Lower lobe of right lung (tissue), 2 donors: Measurements from ENCODE around the gene RALA. TPM values are rescaled to one million over a fixed set of nuclear protein-coding genes. Genes with fewer than 3 reads are reported as not detected.
A peak's percentile ranks its signal among the peaks of the same experiment; 100 is the strongest.
"Not testable (repeated sequence)": the region's sequence is repeated elsewhere in the genome, so short reads cannot be mapped to it uniquely, and the experiment has no call there.

Source experiments
- ATAC-seq, 2 donors: fragments of 200-7000 bp; cut with Tn5 transposase; one replicate each; pipeline ENCODE4 v1.9.1; 2020 to 2022; ENCODE audit warnings: mild to moderate bottlenecking in 2 of 2, moderate library complexity in 2 of 2
- DNase-seq: peaks from one replicate; pipeline ENCODE4 v3.0.0-alpha.2; 2020
- H3K27ac ChIP-seq: fragments of 200-600 bp; one replicate; pipeline ENCODE4 v1.8.0; 2022
- H3K27me3 ChIP-seq: fragments of 200-600 bp; one replicate; pipeline ENCODE4 v1.8.0; 2022; ENCODE audit warnings: low read depth
- H3K36me3 ChIP-seq: fragments of 200-600 bp; one replicate; pipeline ENCODE4 v1.8.0; 2022; ENCODE audit warnings: mild to moderate bottlenecking
- H3K4me1 ChIP-seq: fragments of 200-600 bp; one replicate; pipeline ENCODE4 v1.8.0; 2022
- H3K4me3 ChIP-seq: fragments of 200-600 bp; one replicate; pipeline ENCODE4 v1.8.0; 2022; ENCODE audit warnings: mild to moderate bottlenecking
- H3K9me3 ChIP-seq: fragments of 200-600 bp; one replicate; pipeline ENCODE4 v1.8.0; 2022
- intact Hi-C: fragments of 100-400 bp; cut with DNase I; formaldehyde crosslinking; loops from one replicate; pipeline ENCODE4 v1.11.0; 2022
- total RNA-seq: library from RNA; stranded (reverse); fragmentation: NEBNext Ultra II Directional; extraction: Animal tissue kit (Norgen Biotek cat#: 25700); gene quantifications from one replicate; pipeline ENCODE4 v1.2.1, GENCODE V29; 2021
- TF ChIP-seq, protein P1 (sequence below): fragments of 200-600 bp; IDR thresholded peaks from one replicate; pipeline ENCODE4 v1.8.0; 2022; ENCODE audit warnings: antibody characterized with exemption, mild to moderate bottlenecking
- donor health status: DM: no; HTN: yes; CAD: no; lungs with severe emphysema.

Gene RALA
- total RNA-seq, 1 donor from 2014 or later, result 48.0 TPM

DNA sequence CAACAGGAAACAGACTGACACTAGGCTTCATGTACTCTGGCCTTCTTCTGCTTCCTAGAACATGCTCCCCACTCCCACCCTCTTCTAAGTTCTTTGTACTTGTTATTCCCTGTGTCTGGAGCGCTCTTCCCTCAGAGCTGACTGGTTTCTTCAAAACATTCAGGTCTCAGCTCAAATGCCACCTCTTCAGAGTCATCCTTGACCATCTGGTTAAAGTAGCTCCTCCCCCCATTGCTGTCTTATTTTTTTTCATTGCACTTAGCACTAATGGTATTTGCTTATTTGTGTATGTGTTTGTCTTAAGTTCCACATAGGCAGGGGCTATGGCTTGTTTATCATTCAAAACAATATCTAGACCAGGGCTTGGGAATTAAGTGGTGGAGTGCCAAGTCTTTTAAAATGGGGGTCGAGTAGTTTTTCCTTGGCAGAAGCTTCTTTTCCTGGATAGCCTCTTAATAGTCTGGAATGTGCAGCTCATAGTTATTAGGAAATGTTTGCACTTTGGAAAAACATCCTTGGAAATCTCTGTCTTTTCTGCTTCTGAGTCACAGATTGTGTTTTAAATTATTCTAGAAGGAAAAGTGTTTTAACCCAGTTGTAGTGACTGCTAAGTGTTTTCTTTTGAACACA is 60.0 kb downstream of the RALA start:
- TF ChIP-seq, protein P1, sequence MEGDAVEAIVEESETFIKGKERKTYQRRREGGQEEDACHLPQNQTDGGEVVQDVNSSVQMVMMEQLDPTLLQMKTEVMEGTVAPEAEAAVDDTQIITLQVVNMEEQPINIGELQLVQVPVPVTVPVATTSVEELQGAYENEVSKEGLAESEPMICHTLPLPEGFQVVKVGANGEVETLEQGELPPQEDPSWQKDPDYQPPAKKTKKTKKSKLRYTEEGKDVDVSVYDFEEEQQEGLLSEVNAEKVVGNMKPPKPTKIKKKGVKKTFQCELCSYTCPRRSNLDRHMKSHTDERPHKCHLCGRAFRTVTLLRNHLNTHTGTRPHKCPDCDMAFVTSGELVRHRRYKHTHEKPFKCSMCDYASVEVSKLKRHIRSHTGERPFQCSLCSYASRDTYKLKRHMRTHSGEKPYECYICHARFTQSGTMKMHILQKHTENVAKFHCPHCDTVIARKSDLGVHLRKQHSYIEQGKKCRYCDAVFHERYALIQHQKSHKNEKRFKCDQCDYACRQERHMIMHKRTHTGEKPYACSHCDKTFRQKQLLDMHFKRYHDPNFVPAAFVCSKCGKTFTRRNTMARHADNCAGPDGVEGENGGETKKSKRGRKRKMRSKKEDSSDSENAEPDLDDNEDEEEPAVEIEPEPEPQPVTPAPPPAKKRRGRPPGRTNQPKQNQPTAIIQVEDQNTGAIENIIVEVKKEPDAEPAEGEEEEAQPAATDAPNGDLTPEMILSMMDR, result no peak
- peak in 1 of 2 donors; percentile 28 for ATAC-seq
- Histone ChIP-seq H3K27ac (no peak overlapping the region), H3K4me3 (no peak overlapping the region), H3K36me3 (peaks cover 7% of the 10 kb centered on the region), H3K4me1 (peaks cover 21% of the 10 kb centered on the region), H3K9me3 (no peaks in the 10 kb centered on the region), H3K27me3 (no peaks in the 10 kb centered on the region)
- intact Hi-C loops, result no loop called here
- no peak for DNase-seq

GRCh38 chr7:39686261-39686924 is 63.0 kb downstream of the RALA start:
- Histone ChIP-seq H3K9me3 (no peaks in the 10 kb centered on the region), H3K27ac (no peak overlapping the region), H3K4me1 (peaks cover 21% of the 10 kb centered on the region), H3K4me3 (no peak overlapping the region), H3K27me3 (no peaks in the 10 kb centered on the region), H3K36me3 (peaks cover 35% of the 10 kb centered on the region)
- ATAC-seq, result no peak
- no peak for DNase-seq
- intact Hi-C loops, result no loop called here
- TF ChIP-seq, protein P1, result no peak

GRCh38 chr7:39688611-39689480 is 65.5 kb downstream of the RALA start:
- ATAC-seq (no peak), DNase-seq (no peak)
- Histone ChIP-seq H3K27ac (no peak overlapping the region), H3K9me3 (no peaks in the 10 kb centered on the region), H3K27me3 (no peaks in the 10 kb centered on the region), H3K36me3 (peaks cover 50% of the 10 kb centered on the region), H3K4me3 (no peak overlapping the region), H3K4me1 (peaks cover 6% of the 10 kb centered on the region)
- TF ChIP-seq, protein P1, result no peak
- intact Hi-C loops, result no loop called here

DNA sequence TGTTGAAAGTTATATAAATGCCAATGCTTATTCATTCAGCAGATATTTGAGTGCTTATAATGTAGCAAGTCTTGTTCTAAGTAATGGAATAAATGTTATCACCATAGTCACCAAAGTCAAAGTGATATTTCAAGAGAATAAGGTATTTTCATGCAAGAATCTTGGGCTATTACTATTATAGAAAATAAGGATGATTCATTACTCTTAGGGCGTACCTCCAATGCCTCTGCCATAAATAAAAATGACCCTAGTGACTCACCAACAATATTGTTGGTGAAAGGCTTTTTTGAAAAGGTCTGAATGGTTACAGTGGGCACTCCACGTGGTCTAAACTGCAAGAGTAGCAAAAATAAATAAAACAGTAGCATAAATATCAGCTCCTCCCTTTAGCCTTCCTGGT is 68.4 kb downstream of the RALA start:
- Histone ChIP-seq H3K27ac (no peak overlapping the region), H3K27me3 (no peaks in the 10 kb centered on the region), H3K9me3 (no peaks in the 10 kb centered on the region), H3K36me3 (peaks cover 57% of the 10 kb centered on the region), H3K4me3 (no peak overlapping the region), H3K4me1 (no peaks in the 10 kb centered on the region)
- no peak for DNase-seq
- intact Hi-C loops, result no loop called here
- ATAC-seq, result no peak
- TF ChIP-seq, protein P1, result no peak

GRCh38 chr7:39693086-39693485 is 69.7 kb downstream of the RALA start:
- H3K4me1 ChIP-seq, DNase-seq, H3K27me3 ChIP-seq, H3K9me3 ChIP-seq, H3K27ac ChIP-seq, H3K4me3 ChIP-seq, intact Hi-C loops, ATAC-seq: not testable (repeated sequence)
- peaks cover 60% of the 10 kb centered on the region for H3K36me3 ChIP-seq
